NCI-H69 (cell line): ENCODE measurements around the gene RMRP.
"Not testable (repeated sequence)": the region's sequence is repeated elsewhere in the genome, so short reads cannot be mapped to it uniquely, and the experiment has no call there.

ENCODE experiments used
- DNase-seq: peaks from one replicate; lab custom pipeline; 2025; lab: John Stamatoyannopoulos, UW

Gene RMRP

DNA sequence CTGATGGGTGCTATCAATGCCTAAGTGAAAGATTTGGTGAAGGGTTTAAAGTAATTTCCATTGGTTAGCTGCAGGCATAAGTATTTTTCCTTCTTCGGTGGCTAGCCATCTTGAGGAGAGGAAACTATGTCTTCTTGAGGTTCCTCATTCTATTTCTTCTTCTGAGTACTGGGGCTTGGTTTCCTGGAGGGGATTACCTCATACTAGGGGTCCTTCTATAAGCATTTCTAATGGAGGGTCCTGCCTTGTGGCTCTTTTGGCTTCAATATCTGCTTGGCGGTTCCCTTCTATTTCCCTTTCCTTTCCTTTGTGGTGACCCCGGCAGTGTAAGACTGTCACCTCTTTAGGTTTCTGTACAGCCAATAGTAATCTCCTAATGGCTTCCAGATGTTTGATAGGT, 16.3 kb downstream of the RMRP start:
- not testable (repeated sequence) for DNase-seq

DNA sequence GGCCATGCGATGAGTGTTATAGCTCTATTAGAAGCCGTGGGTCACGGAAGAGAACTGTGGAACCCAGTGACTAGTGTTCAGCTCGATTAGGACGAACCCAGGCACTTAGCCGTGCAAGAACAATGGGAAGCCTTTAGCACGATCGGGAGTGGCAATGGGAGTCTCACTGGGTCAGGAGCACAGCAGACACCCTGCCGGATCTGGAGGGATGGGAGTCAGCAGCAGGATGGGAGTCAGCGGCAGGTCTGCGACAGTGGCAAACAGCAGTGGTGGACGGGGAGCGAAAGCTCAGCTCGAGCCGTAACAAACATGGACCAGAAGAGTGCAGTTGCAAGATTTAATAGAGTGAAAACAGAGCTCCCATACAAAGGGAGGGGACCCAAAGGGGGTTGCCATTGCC, 17.4 kb downstream of the RMRP start:
- not testable (repeated sequence) for DNase-seq

DNA sequence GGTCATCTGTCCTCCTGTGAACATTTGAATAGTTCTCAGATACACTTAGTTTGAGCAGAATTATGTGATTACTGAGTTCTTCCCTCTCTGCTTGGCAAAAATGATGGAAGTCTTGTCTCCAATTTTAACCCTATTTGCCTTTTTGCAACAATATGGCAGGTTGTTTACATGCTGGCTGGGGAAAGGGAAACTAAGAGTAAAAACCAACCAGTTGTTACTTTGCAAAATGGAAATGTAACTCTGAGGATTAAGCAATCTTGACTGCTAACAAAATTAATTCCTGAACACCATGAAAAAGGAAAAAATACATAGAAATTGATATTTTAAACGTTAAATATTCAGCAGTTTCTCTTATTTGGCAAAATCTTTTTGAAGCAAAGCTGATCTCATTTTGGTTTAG, 18.2 kb downstream of the RMRP start:
- no peak for DNase-seq

- DNase-seq, result not testable (repeated sequence)
Measured at GRCh38 chr9:35639225-35639624, 18.6 kb downstream of the RMRP start.

DNA sequence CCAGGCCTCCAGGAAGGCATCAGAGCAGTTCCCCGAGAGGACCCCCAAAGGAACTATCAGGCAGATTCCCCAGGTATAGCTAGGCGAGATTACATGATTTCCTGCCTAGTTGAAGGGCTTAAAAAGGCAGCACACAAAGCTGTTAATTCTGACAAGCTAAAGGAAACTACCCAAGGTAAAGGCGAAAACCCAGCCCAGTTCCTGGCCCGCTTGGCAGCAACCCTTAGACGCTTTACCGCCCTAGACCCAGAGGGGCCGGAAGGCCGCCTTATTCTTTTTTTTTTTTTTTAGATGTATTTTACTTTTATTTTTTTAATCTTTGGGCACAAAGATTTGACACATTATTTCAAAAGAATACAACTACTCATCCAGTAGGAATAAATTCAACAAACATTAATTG, 19.1 kb downstream of the RMRP start:
- DNase-seq, result not testable (repeated sequence)

GRCh38 chr9:35637427-35637955, 20.3 kb downstream of the RMRP start:
- not testable (repeated sequence) for DNase-seq

- DNase-seq, result not testable (repeated sequence)
Measured at GRCh38 chr9:35636877-35637246, 21.0 kb downstream of the RMRP start.

DNA sequence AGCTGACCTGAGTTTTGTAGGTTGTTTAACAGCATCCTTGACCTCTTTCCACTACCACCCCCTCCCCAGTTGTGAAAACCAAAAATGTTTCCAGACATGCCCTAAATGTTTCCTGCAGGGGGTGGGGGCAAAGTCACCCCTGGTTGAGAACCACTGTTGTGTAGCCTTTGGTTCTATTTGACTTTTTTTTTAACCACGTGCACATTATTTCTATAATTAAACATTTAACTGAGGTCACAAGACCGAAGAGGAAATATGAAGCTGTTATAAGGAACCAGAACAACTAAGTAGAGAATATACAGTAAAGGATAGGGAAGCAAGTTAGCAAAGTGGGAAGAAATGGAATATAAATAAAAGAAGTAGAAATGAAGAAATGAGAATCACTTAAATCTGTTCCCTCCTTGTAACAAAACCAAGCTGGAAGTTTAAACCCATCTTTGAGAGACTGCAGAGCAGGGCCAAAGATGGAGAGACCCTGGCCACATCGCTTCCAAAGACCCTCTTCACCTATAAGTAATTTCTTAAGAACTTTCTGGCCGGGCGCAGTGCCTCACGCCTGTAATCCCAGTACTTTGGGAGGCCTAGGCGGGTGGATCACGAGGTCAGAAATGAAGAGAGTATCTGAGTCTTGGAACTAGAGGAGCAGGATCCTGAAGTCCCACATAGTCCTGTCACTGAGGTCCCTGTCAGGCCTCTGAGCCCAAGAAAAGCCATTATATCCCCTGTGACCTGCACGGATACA, 21.5 kb downstream of the RMRP start:
- DNase-seq, result no peak

- no peak for DNase-seq
Measured at GRCh38 chr9:35635730-35636129, 22.1 kb downstream of the RMRP start.

DNA sequence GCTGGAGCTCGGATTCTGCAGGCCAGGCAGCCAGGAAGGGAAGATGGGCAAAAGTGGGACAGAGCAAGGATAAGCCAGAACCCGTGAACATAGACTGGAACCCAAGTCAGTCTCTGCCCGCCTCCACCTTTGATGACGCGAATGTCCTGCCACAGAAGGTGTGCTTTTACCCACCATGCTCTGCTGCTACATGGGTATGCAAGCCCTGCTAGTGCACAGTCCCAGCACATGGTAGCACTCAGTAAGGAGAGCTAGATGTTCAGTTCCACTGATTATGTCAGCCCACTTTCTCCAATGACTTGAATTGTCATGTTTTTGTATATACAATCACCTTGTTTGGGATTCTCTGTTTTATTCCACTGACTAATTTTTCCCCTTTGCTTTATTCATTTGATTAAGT, 28.2 kb downstream of the RMRP start:
- DNase-seq, result no peak

- no peak for DNase-seq
Measured at GRCh38 chr9:35628389-35628991, 29.3 kb downstream of the RMRP start.

DNA sequence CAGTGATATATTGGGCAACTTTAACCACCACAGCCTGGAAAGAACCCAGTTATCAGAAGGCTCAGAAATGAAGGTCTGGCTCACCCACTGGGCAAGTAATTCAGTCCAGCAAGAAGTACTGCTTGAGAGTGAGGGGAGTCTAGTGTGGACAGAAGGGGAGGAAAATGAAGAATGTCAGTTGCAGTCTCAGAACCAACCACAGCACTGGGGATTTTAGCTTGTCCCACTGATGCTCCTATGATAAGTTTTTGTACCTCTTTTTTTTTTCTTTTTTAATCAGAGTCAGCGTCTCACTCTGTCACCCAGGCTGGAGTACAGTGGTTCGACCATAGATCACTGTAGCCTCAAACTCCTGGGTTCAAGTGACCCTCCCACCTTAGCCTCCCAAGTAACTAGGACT, 30.2 kb downstream of the RMRP start:
- no peak for DNase-seq

GRCh38 chr9:35619800-35620158, 38.0 kb downstream of the RMRP start:
- no peak for DNase-seq

GRCh38 chr9:35618854-35619799, 38.7 kb downstream of the RMRP start:
- DNase-seq, result no peak

DNA sequence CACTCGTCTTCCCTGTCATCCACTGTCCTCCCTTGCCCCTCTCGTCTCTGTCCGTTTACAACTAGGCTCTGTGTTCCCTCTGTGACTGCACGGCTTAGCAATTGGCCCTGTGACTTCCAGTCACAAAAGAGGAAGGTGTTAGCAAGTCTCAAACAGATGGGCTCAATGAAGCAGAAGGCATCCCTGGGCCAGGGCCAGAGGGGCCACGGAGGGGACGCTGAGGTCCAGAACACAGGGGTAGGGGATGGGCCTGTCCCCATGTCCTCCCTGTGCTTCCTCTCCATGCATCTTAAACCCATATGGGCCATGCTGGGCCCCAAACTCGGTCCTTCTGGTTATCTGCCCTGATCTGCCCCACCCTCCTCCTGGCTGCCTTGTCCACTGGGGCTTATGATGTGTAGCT, 39.5 kb downstream of the RMRP start, which contains the start of gene CD72:
TSS of gene CD72 (minus strand) at position 89 of the 403 bp plus-strand sequence. CDS start 110 bp downstream, outside the sequence.
- DNase-seq, result no peak

DNA sequence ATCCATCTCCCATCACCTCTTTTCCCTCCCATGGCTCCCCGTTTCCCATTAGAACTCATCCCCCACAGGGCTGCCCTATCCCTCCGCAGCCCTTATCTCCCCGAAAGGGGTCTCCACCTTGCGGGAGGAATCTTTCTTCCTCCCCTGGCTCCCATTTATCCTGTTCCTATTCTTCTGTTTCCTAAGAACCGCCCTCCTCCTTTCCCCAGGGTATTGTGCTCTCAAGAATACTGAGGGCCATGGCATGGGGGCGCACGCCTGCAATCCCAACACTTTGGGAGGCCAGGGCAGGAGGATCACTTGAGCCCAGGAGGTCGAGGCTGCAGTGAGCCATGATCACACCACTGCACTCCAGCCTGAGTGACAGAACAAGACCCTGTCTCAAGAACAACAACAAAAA, 40.3 kb downstream of the RMRP start:
- DNase-seq, result no peak

GRCh38 chr9:35616681-35617459, 40.9 kb downstream of the RMRP start:
- DNase-seq, result peak; percentile 64

- peak; percentile 71 for DNase-seq
Measured at GRCh38 chr9:35615981-35616680, 41.7 kb downstream of the RMRP start.

GRCh38 chr9:35612843-35613242, 45.0 kb downstream of the RMRP start:
- DNase-seq, result no peak

DNA sequence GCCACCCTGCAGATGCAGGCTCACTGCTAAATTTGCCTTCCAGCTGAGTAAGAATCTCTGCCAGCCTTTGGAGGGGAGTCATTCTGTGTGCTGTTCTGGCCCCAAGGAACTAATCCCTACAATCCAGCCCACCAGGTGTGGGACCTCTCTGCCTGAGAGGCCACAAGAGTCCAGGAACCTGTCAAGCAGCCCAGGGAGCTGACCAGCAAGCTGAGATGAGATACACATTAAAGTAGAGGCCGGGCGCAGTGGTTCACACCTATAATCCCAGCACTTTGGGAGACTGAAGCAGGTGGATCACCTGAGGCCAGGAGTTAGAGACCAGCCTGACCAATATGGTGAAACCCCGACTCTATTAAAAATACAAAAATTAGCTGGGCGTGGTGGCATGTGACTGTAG, 45.8 kb downstream of the RMRP start:
- not testable (repeated sequence) for DNase-seq

DNA sequence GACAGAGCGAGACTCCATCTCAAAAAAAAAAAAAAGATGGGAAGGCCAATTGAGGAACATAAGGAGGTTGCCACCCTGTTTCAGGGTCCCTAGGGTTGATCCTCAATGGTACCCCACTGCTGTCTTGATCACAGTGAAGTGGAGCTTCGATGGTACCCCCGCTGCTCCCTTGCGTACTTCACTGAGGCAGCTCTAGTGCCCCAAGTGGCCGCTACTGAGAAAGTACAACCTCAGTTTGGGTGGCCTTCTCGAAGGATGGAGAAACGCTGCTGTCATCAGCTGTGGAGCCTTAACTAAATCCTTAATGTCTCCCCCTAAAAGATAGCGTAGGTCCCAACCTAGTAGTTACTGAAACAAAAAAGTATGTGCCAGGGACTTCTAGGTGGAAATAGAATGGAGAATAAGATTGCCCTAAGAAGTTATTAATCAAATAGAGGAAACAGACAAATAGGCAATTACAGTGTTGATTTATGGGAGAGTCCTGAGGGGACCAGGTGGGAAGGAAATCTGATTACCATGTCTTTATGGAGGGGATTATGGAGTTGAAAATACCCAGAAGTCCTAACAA, 46.5 kb downstream of the RMRP start:
- DNase-seq, result peak; percentile 72
